AG08395 (cell line): ENCODE measurements around the gene NKX2-4.
"Not testable (repeated sequence)": the region's sequence is repeated elsewhere in the genome, so short reads cannot be mapped to it uniquely, and the experiment has no call there.

ENCODE experiments used
- DNase-seq: peaks from one replicate; pipeline ENCODE4 v3.0.0; 2012; ENCODE audit warnings: mixed read lengths, low spot score

NKX2-4 gene

GRCh38 chr20:21397341-21398108 is at the start of gene NKX2-4:
NKX2-4 (minus strand) TSS chr20:21397526; CDS start chr20:21397399, 127 bp downstream.
- no peak for DNase-seq

GRCh38 chr20:21437816-21438215 is 40.5 kb upstream of the NKX2-4 start:
- DNase-seq = no peak

- DNase-seq = no peak
These were observed 39.9 kb upstream of the NKX2-4 start for GRCh38 chr20:21437248-21437647.

GRCh38 chr20:21436205-21436604 is 38.9 kb upstream of the NKX2-4 start:
- peak; percentile 69 for DNase-seq

- DNase-seq = no peak
These were observed 38.2 kb upstream of the NKX2-4 start for GRCh38 chr20:21435576-21435975.

GRCh38 chr20:21433329-21433890 is 36.1 kb upstream of the NKX2-4 start:
- DNase-seq = no peak

GRCh38 chr20:21432911-21433310 is 35.6 kb upstream of the NKX2-4 start:
- no peak for DNase-seq

GRCh38 chr20:21430020-21430419 is 32.7 kb upstream of the NKX2-4 start:
- no peak for DNase-seq

- DNase-seq = no peak
These were observed 27.5 kb upstream of the NKX2-4 start for GRCh38 chr20:21424846-21425245.

- not testable (repeated sequence) for DNase-seq
These were observed 26.4 kb upstream of the NKX2-4 start for GRCh38 chr20:21423712-21424111.

- no peak for DNase-seq
These were observed 24.4 kb upstream of the NKX2-4 start for GRCh38 chr20:21421601-21422236.

- DNase-seq = not testable (repeated sequence)
These were observed 21.8 kb upstream of the NKX2-4 start for GRCh38 chr20:21419147-21419546.

GRCh38 chr20:21413996-21414395 is 16.7 kb upstream of the NKX2-4 start:
- not testable (repeated sequence) for DNase-seq

GRCh38 chr20:21411725-21412124 is 14.4 kb upstream of the NKX2-4 start:
- no peak for DNase-seq

GRCh38 chr20:21399005-21399475 is 1.7 kb upstream of the NKX2-4 start:
- DNase-seq = no peak

GRCh38 chr20:21398109-21399004 is 1.0 kb upstream of the NKX2-4 start:
- no peak for DNase-seq

- no peak for DNase-seq
These were observed 556 bp downstream of the NKX2-4 start for GRCh38 chr20:21396599-21397340.

- DNase-seq = no peak
These were observed 1.4 kb downstream of the NKX2-4 start for GRCh38 chr20:21395666-21396598.

- DNase-seq = no peak
These were observed 2.2 kb downstream of the NKX2-4 start for GRCh38 chr20:21395051-21395665.

GRCh38 chr20:21394551-21394950 is 2.8 kb downstream of the NKX2-4 start:
- no peak for DNase-seq
